ENCODE measurements around the gene FSCN2.
A peak's percentile ranks its signal among the peaks of the same experiment; 100 is the strongest.

Gene FSCN2

DNA sequence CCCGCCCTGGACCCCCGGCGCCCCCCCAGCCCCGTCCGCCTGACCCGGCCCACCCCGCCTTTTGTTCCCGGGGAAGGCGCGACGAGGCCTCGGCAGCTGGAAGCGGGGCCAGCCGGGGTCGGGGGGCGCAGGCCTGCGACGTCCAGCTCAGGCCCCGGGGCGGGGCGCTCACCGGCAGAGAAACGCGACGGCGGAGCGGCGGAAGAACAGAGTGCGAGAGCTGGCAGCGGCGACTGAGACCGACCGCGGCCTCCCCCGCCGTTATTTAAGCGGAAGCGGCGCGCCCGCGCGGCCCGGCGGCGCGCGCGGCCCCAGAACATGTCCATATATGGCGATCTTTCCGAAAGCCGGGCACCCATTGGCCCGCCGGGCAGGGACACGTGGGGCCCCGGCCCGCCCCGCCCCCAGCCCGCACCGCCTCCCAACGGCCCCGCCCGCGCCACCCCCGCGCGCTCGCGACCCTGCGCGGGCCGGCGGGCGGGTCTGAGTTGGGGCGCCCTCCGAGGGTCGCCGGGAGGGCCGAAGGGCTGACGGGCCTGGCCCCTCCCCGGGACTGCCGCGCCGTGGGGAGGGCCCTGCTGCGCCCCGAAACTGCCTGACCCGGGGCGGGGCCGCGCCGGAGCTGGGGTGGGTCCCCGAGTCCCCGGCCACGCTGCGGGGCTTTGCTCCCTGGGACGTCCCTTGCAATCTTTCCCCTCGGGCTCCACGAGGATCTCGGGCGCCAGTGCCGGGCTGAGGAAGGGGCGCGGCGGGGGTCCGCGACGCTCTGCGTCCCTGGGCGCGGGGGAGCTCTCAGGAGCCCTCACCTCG is 15.4 kb upstream of the FSCN2 start, which contains the start of gene ACTG1:
Gene ACTG1 (minus strand): TSS at position 238 of the 810 bp plus-strand sequence. CDS start 445 bp downstream, outside the sequence.
- DNase-seq = peak; percentile 93

DNA sequence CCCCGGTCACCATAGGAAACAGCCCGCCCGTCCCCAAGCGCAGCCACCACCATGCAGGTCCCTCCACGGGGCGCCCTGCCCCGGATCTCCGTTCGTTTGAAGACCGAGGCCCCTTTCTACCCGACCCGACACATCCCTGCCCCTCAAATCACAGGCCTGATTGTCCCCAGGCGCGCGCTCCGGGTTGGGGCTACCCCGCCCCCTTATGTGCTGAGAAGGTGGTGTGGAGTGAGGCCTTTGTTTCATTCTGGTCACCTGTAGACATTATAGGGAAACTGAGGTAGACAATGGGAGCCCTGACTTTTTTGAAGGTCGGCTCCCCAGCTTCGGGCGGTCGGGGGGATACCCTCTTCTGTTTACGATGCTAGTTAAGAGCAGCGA is 14.8 kb upstream of the FSCN2 start:
- DNase-seq = peak; percentile 65

DNA sequence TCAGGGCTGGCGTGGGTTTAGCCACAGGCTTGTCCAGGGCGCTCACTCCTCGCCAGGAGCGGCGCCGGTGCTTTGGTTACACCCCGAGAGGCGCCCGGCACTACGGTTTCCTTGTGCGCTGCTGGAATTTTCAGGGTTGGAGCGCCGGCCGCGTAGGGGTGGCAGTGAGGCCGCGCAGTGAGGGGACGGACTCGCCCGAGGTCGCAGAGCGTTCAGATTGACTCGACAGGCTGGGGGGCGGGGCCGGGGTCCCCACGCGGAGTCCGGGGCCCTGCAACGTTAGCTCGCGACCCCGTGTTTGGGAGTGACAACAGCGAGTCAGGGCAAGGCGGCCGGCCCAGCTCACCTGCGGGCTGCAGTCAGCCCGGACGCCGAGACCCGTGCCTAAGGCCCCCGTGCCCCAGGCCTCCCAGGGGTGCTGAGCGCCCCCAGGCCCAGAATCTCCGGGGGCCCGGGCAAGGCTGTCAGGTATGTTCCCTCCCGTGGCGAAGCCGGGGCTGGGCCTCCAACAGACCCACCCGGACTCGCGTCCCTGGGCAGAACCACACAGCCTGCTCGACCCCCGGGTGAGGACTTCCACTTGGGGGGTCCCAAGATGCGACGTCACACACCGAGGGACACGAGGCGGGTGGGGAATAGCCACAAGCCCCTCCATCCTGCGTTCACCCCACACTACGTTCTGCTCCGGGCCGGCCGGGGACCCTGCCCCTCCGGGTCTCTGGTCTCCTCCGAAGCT is 14.3 kb upstream of the FSCN2 start:
- DNase-seq = peak; percentile 46

DNA sequence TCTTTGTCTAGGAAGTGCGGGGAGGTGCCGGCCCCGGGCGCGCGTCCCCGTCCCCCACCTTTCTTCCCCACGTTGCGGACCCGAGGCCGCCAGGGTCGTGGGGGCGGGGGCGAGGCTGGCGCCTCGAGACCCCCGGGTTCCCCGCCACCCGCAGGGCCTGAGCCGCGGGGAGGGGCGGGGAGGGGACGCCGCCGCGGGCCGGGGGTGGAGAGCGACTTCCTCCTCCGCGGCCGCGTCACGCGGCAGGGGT is 13.8 kb upstream of the FSCN2 start:
- no peak for DNase-seq

DNA sequence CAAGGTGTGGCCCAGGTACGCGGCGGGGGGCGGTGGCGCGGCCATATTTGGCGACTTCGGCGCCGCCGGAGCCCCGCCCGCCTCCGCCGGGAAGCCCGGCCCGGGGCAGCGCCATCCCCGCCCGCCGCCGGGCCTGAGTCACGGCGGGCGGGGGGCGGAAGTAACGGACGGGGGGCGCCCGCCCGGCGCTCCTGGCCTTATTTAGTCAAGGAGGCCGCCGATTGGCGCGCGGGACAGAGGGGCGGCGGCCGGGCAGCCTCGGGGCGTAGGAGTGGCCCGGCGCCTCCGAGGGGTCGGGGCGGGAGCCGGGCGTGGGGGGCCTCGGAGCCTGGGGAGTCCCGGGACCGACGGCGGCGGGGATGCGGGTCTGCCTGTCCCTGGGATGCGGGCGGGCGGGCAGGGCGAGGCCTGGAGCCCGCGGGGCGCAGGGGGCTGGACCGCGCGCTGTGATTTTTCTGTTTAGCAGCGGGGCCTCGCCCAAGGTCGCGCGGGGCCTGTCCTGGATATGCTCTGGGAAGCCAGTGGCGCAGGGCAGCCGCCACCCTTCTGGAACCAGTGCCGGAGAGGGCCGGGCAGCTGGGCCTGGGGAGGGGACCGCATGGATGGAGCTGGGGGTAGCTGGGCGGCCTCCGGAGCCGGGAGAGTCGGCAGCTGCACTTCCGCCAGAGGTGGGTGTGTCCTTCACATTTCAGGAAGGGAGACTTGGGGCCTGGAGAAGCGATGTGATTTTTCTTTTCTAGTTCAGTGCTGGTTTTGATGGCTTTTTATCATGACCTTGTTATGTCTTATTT is 13.2 kb upstream of the FSCN2 start:
- DNase-seq = peak; percentile 85

DNA sequence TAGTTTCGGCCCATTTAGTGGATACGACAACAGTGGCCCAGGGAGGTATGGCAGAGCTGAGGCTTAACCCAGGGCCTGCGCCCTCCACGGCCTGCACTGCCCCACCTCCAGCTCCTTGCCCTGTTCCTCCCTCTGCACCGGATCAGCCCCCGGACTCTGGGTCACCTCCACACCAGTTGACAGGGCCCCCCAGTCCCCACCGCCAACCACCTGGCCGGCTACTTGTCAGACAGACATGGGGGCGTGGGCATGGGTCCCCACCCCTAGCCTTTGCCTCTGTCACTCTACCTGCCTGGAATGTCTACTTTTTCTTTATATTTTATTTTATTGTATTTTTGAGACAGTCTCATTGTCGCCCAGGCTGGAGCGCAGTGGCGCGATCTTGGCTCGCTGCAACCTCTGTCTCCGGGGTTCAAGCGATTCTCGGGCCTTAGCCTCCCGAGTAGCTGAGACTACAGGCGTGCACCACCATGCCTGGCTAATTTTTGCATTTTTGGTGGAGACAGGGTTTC is 12.6 kb upstream of the FSCN2 start:
- no peak for DNase-seq

DNA sequence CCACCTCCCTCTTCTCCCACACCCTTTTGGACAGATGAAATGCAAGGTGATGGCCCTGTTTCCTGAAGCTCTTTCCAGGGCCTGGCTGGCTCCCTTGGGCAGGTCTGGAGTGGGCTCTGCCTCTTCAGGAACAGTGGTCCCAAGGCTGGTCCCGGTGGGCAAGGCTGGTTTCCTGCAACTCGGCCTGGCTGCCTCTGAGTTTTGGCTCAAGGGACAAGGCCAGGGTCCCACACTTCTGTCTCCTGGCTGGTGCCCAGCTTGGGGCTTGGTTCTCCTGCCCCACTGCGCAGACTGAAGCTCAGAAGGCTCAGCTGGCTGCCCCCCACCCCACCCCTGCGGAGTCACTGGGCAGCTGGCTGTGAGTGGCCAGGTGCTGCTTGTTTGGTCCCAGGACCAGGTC is 11.7 kb upstream of the FSCN2 start:
- no peak for DNase-seq

DNA sequence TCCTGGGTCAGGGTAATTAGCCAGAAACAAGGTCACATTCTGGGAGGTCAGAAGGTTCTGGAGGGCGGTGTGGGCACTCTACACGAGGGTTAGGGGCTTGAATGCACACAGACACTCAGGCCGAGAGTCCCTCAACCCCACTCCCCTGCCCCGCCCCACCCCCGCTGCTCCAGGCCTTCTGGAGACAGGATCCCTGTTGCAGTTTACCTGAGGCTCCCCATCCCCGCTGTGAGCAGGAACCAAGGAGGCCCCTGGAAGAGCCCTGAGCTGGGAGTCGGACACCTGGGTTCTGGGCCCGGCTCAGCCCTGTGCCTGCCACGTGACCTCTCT is 11.2 kb upstream of the FSCN2 start:
- no peak for DNase-seq

DNA sequence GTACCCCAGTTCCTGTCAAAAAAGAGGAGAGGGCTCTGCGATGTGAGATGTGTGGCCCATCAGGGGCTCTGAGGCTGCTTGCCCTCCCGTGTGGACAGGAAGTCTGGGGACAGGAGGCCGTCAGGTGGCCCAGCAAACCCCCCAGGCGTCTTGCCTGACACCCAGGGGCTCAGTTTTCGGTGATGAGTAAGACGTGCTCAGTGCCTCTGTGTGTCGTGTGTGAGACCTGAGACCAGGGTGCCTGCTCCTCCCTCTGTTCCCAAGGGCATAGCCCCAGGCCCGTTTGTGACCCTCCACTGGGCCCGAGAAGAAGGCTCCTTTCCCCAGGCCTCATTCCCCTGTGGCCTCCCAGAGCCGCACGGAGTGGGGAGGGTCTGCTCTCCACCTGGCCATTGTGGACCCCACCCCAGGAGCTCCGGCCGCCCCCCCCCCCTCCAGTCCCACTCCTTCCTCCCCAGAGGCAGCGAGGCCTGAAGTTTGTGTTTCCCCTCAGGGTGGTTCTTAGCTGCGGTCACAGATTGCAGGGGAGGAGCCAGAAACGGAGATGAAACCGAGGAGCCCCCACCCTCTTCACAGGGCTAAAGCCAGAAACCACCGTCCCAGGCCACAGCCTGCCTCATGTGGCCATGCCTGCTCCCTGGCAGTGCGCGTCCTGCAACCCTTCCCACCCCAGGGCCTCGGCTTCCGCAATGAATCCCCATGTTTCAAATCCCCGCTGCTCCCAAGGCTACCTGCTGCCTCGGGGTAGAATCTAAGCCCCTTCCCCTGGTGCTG is 10.7 kb upstream of the FSCN2 start:
- no peak for DNase-seq

DNA sequence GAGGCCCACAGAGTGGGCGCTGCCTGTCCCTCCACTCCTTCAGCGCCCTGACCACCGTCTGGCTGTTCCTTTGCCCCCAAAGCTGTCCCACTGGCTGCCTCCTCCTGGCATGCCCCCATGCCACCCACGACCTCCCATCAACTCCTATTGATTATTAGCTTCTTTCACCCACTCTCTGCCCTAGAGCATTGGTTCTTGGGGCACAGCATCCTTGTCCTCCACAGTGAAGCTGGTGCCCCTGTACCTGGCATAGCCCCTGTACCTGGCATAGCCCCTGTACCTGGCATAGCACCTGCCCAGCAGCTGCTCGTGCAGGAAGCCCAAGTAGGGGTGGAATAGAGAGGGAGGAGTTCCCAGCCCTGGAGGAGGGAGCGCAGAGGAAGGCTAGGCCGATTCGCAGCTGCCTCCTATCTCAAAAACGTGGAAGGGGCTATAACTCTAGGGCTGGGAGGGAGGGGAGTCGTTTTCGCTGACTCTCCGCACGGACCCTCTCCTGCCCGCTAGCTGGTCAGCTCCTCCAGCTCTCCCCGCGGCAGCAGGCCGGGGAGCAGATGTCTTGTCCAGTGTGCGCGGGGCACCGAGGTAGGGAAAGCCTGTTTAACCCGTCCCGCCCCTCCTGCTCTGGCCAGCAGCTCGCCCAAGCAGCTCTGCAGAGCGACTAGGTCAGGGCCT is 9.9 kb upstream of the FSCN2 start:
- DNase-seq = no peak

DNA sequence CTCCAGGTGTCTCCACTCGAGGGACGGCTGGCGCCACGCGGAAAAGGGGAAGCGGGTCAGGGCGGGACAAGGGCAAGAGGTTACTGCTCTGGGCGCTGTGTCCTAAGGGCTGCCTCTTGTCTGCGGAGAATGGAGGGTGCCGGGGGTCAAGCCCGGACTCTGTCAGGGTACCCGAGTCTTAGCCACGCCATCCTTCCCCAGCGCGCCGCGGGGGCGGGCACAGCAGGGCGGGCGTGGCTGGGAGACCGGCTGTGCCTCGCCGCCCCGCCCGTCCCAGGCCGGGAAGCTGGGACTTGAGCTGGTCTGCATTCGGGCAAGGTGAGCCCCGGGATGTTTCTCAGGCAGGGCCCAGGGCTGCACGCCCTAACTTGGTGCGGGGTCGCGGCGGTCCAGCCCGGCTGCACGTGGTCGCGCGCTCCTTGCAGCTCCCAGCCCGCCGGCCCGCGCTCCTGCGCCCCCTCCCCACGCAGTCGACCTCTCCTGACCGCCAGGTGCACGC is 9.3 kb upstream of the FSCN2 start:
- peak; percentile 36 for DNase-seq

DNA sequence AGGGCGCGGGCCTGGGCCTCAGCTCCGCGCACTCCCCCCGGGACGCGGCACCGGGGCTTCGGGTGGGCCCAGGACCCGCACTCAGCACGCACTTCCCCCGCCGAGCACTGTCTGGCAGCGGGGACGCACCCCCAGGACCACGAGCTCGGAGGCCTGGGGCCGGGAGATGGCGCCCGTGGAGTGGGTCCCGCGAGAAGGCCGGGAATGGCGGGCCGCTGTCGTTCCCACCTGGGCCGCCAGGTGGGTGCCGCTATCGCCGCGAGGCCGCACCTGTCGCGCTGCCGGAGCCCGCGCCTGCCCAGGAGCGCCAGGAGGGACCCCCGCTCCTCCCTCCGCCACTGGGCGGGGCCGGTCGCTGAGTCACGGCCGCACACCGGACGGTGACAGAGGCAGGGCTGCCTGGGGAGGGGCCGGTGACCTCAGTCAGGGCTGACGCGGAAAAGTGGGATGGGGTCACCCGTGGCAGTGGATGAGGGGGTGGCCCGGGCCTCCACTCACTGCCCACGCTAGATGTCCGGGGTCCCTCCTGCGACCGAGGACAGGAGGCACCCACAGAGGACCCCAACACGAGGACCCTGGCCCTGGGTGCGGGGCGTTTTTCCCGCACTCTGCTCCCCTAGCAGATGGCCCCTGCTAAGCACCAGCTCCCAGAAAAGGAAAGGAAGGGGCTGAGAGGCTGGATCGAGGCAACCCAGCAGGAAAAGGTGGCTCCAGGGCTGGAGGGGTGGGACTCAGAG is 8.7 kb upstream of the FSCN2 start:
- DNase-seq = peak; percentile 82

DNA sequence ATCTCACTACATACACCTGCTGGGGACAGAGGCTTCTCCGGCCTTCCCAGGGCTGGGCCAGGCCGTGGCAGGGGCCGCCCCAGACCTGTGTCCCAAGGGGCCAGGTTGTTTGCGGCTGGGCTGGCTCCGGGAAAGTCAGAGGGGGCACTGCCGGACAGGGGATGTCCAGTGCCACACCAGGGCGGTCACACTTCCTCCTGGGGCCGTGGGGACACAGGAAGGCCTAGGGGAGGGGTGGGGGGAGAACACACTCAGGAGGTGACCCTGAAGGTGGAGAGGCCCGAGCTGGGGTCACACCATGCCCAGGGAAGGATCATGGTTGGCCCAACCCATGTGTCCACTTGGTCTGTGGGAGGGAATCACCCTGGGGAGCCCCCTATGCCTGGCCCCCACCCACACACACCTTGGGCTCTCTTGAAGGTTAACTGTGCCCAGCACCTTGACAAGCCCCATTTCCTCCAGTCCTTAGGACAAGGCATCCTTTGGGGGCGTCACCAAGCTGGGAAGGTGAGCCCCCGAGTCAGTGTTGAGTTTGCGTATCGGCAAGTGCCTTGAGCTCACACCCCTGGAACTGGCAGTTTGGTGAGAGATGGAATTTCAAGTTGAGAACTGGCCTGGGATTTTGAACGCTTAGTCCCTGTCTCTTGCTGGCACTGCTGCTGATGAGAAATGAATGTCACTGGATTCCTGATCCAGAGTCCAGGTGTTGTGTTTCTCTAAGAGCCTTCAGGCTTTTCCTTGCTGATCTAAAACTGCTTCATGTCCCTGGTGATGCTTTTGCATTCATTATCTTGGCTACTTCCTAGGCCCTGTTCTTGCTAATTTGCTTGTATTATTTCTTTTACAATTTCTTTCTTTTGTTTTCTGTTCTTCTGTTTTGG is 7.9 kb upstream of the FSCN2 start:
- no peak for DNase-seq

DNA sequence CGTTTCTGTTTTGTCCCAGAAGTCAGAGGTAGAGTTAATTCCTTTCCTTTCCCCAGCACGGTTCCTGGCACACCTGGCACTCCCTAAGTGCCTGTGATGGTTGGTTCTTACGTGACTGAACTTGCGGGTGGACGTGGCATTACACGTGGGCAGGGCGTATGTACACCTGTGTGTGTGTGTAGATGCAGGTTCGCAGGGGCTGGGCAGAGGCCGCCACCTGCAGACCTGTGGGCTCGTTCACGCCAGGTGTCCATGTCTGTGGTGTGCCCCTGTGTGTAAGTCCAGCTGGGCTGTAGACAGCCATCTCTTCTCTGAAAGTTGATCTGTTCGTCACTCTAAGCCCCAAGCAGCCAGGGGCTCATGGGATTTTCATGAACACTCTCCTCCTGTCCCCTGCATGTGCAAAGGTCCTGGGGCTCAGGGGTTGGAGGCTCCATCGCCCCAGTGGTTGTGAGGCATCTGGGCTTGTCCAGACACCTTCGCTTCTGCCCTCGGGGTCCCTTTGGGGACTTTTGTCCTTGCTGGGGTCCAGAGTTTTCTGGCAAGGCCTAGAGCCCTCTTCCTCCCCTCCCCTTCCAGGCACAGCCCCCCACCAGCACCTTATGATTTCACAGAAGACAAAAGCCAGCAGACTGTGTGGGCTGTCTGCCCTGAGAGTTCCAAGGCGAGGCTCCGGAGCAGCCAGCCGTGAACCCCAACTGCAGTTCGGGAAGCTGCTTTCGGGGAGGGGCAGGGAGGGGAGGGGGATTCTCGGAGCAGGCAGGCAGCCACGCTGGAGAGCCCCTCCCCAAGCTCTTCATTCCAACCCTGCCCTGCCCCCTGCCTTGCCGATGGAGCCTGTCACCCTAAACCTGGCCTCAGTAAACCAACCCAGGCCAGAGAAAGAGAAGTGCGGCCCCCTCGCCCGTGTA is 5.4 kb upstream of the FSCN2 start:
- DNase-seq = no peak

DNA sequence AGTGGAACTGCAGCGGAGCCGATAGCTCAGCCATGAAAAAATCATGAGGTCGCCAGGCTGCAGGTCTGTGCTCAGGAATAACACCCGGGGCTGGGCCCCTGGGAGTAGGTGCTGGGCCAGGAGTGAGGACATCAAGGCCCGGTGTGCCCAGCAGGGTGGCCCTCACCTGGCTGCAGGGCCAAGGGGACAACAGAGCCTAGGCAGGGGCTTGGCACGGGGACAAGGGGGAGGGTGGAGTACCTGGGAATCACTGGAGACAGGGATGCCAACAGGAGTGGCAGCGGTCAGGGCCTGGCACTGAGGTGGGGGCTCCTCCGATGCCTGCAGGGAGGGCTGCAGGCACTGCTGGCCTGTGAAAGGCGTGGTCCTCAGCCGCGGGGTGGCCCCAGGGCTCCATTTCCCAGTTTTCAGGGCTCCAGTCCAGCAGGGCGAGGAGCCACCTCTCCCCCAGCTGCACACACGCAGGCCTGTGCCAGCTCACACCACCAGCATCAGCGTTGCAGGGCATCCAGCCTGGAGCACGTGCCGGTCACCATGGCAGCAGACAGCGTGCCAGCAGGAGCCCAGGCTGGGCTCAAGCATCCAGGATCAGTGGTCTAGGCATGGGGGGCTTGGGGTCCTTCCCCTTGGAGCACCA is 4.7 kb upstream of the FSCN2 start:
- no peak for DNase-seq

DNA sequence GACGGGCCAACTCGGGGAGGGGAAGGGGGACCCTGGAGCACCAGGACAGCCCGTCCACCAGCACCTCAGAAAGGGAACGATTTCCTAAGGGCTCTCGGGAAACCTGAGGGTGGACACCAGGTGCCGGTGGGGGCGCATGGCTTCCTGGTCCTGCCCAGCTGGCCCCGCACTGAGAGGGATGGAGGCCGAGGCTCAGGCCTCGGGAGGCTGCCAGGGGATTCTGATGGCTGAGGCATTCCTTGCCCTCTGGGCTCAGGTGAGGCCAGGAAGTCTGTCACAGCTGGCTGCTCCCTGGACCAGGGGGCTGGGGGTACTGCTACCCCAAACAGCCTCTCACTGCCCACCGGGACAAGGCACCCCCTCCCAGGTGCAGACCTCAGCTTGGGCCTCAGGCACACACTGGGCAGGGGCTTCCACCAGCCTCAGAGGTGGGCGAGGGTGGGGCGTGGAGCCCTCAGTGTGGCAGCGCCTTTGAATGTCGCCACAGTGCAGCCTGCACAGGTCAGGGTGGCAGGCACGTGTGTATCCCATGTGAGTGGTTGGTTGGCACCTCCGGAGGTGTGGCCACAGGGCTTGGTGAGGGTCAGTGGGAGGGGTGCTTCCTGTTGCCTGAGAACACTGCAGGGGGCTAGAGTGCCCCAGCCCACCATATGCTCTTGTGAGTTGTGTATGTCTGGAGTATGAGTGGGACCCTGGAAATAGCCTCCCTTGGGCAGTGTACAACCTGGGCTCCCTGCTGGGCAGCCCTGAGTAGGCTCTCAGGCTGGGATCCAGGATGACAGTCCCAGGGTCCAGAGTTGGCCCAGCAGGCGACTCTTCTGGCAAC is 3.9 kb upstream of the FSCN2 start:
- no peak for DNase-seq

DNA sequence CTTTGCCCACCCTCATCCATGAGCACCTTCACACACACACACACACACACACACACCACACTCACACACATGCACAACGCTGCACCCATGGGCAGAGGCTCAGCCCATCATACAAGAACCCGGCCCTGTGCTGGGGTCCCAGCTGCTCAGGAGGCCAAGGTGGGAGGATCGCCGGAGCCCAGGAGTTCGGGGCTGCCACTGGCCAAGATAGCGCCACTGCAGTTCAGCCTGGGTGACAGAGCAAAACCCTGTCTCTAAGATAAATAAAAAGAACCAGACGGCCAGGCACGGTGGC is 3.4 kb upstream of the FSCN2 start:
- no peak for DNase-seq
